Mesendoderm (in vitro differentiated cells): ENCODE data around the gene FBXL3. TPM values are rescaled to one million over a fixed set of nuclear protein-coding genes. Genes with fewer than 3 reads are reported as not detected.
A peak's percentile ranks its signal among the peaks of the same experiment; 100 is the strongest.

Source experiments
- DNase-seq: peaks from one replicate; pipeline ENCODE4 v3.0.0; 2013
- H2AK5ac ChIP-seq: 2 replicates; pipeline ENCODE4 v1.6.1; 2013; ENCODE audit warnings: low read length, inconsistent platforms
- H2BK120ac ChIP-seq: 2 replicates; pipeline ENCODE4 v1.6.1; 2013; ENCODE audit warnings: low read depth, mild to moderate bottlenecking, low read length, moderate library complexity, mixed read lengths
- H2BK15ac ChIP-seq: replicated peaks from 2 replicates; pipeline ENCODE4 v1.6.1; 2013; ENCODE audit warnings: low read depth, mild to moderate bottlenecking, moderate library complexity
- H2BK5ac ChIP-seq: 2 replicates; pipeline ENCODE4 v1.6.1; 2013; ENCODE audit warnings: low read length, inconsistent platforms
- H3K18ac ChIP-seq: 2 replicates; pipeline ENCODE4 v1.6.1; 2013; ENCODE audit warnings: mild to moderate bottlenecking, low read length, mixed read lengths
- H3K23ac ChIP-seq: one replicate; pipeline ENCODE4 v1.6.1; 2013; ENCODE audit warnings: low read length
- H3K27ac ChIP-seq: 2 replicates; pipeline ENCODE4 v1.5.1; 2013; ENCODE audit warnings: low read depth, mild to moderate bottlenecking, inconsistent platforms, low read length, moderate library complexity
- H3K27me3 ChIP-seq: 2 replicates; pipeline ENCODE4 v1.6.1; 2013; ENCODE audit warnings: low read length, control low read depth, mild to moderate bottlenecking, inconsistent platforms; ENCODE audit not compliant: insufficient read depth, poor library complexity
- H3K36me3 ChIP-seq: 2 replicates; pipeline ENCODE4 v1.6.1; 2013; ENCODE audit warnings: low read length, inconsistent platforms; ENCODE audit not compliant: control insufficient read depth, insufficient read depth
- H3K4ac ChIP-seq: one replicate; pipeline ENCODE4 v1.6.1; 2013; ENCODE audit warnings: low read depth, mild to moderate bottlenecking, low read length, moderate library complexity
- H3K4me1 ChIP-seq: 2 replicates; pipeline ENCODE4 v1.6.1; 2013; ENCODE audit warnings: low read depth, low read length, inconsistent platforms; ENCODE audit not compliant: control insufficient read depth
- H3K4me2 ChIP-seq: 2 replicates; pipeline ENCODE4 v1.6.1; 2013; ENCODE audit warnings: low read length
- H3K4me3 ChIP-seq: 2 replicates; pipeline ENCODE4 v1.5.1; 2013; ENCODE audit warnings: mild to moderate bottlenecking, low read length
- H3K56ac ChIP-seq: one replicate; pipeline ENCODE4 v1.6.1; 2013; ENCODE audit warnings: low read length
- H3K79me1 ChIP-seq: 2 replicates; pipeline ENCODE4 v1.6.1; 2013; ENCODE audit warnings: low read length, inconsistent platforms
- H3K79me2 ChIP-seq: 2 replicates; pipeline ENCODE4 v1.6.1; 2013; ENCODE audit warnings: mild to moderate bottlenecking, low read length; ENCODE audit not compliant: control insufficient read depth, insufficient read depth
- H3K9ac ChIP-seq: 2 replicates; pipeline ENCODE4 v1.6.1; 2013; ENCODE audit warnings: low read length, inconsistent platforms
- H4K5ac ChIP-seq: one replicate; pipeline ENCODE4 v1.6.1; 2013; ENCODE audit warnings: low read length
- H4K8ac ChIP-seq: one replicate; pipeline ENCODE4 v1.6.1; 2013; ENCODE audit warnings: low read depth, mild to moderate bottlenecking, control low read depth, low read length, moderate library complexity
- WGBS: extraction: QIAGEN DNeasy Blood & Tissue Kit; methylation state at CpG from one replicate; pipeline ENCODE4 v1.1.7; 2013; ENCODE audit warnings: low lambda C conversion rate, missing lambda C conversion rate; ENCODE audit not compliant: insufficient coverage; ENCODE audit errors: extremely low coverage; 5-methylcytosine and 5-hydroxymethylcytosine counted together
- polyA plus RNA-seq, 2 experiments: library from polyadenylated mRNA; stranded (reverse); fragments of 200-250 nt; gene quantifications; one replicate each; pipeline ENCODE4 v1.2.3, GENCODE V29; 2013

Gene FBXL3
- polyA plus RNA-seq (2013, experiment 1 of 2) = 11.3 TPM
- polyA plus RNA-seq (2013, experiment 2 of 2) = 12.4 TPM

GRCh38 chr13:77026861-77027621 is at the start of gene FBXL3:
Gene FBXL3, minus strand, starts transcription at chr13:77027159. Its CDS starts 5,299 bp downstream, at chr13:77021860.
- H3K36me3 ChIP-seq = no peaks in the 10 kb centered on the region
- H3K79me1 ChIP-seq = peaks cover 7% of the 10 kb centered on the region
- WGBS = no CpG with 5 or more reads among the region's 74 CpGs
- peak within 1 kb of the TSS; percentile 37 for H2BK120ac ChIP-seq
- H3K4ac ChIP-seq = peak within 1 kb of the TSS; percentile 98
- DNase-seq = peak; percentile 95
- peaks cover 34% of the 10 kb centered on the region for H3K79me2 ChIP-seq
- no peak within 1 kb of the TSS for H2BK5ac ChIP-seq
- peaks cover 8% of the 10 kb centered on the region for H3K4me1 ChIP-seq
- H3K23ac ChIP-seq = peak within 1 kb of the TSS; percentile 94
- H3K4me2 ChIP-seq = peak within 1 kb of the TSS; percentile 92
- H2BK15ac ChIP-seq = no peak within 1 kb of the TSS
- H4K8ac ChIP-seq = peak within 1 kb of the TSS; percentile 96
- peak within 1 kb of the TSS; percentile 93 for H3K9ac ChIP-seq
- peak within 1 kb of the TSS; percentile 96 for H3K56ac ChIP-seq
- H3K4me3 ChIP-seq = peak within 1 kb of the TSS; percentile 87
- peak within 1 kb of the TSS; percentile 100 for H3K27ac ChIP-seq
- peak within 1 kb of the TSS; percentile 100 for H3K18ac ChIP-seq
- H3K27me3 ChIP-seq = no peaks in the 10 kb centered on the region
- no peak within 1 kb of the TSS for H2AK5ac ChIP-seq
- no peak within 1 kb of the TSS for H4K5ac ChIP-seq

DNA sequence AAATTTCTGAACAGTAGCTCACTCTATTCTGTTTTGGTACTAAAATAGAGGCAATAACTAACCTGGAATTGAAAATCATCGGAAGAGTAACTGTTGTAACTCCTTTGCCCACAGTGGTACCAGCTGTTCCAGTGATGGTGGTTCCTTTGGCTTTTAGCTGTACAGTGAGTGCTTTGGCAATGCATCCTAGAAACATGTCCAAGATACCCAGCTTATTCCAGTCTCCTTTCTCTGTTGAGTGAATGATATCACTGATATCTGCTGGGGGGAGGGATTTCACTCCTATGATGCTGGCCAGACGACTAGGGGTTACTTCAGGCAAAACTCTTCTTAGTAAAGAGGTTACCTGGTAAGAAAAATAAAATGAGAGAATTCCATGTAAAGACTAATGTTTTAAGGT is 40.6 kb upstream of the FBXL3 start:
- H3K23ac ChIP-seq = no peak overlapping the region
- H3K79me2 ChIP-seq = no peaks in the 10 kb centered on the region
- H4K8ac ChIP-seq = no peak overlapping the region
- no peak overlapping the region for H3K27ac ChIP-seq
- H3K79me1 ChIP-seq = no peaks in the 10 kb centered on the region
- H2BK5ac ChIP-seq = no peak overlapping the region
- H3K4ac ChIP-seq = no peak overlapping the region
- no peaks in the 10 kb centered on the region for H3K4me1 ChIP-seq
- H3K18ac ChIP-seq = no peak overlapping the region
- no peak overlapping the region for H2BK15ac ChIP-seq
- H3K36me3 ChIP-seq = no peaks in the 10 kb centered on the region
- no CpG with 5 or more reads among the region's 2 CpGs for WGBS
- H3K56ac ChIP-seq = no peak overlapping the region
- DNase-seq = no peak
- no peak overlapping the region for H4K5ac ChIP-seq
- H3K9ac ChIP-seq = no peak overlapping the region
- no peak overlapping the region for H3K4me2 ChIP-seq
- no peak overlapping the region for H2BK120ac ChIP-seq
- H2AK5ac ChIP-seq = no peak overlapping the region
- no peak overlapping the region for H3K4me3 ChIP-seq
- H3K27me3 ChIP-seq = no peaks in the 10 kb centered on the region

GRCh38 chr13:77065461-77066147 is 38.6 kb upstream of the FBXL3 start:
- DNase-seq = peak; percentile 22
- no CpG with 5 or more reads among the region's 5 CpGs for WGBS
- Histone ChIP-seq H3K9ac (no peak overlapping the region), H3K36me3 (no peaks in the 10 kb centered on the region), H2BK5ac (no peak overlapping the region), H2BK15ac (no peak overlapping the region), H2AK5ac (no peak overlapping the region), H3K79me1 (no peaks in the 10 kb centered on the region), H3K56ac (no peak overlapping the region), H3K23ac (no peak overlapping the region), H4K5ac (no peak overlapping the region), H3K4me1 (no peaks in the 10 kb centered on the region), H3K18ac (no peak overlapping the region), H3K4me2 (no peak overlapping the region), H3K27ac (no peak overlapping the region), H3K4ac (no peak overlapping the region), H2BK120ac (no peak overlapping the region), H3K4me3 (no peak overlapping the region), H3K79me2 (no peaks in the 10 kb centered on the region), H4K8ac (peak overlapping the region; percentile 39), H3K27me3 (no peaks in the 10 kb centered on the region)

DNA sequence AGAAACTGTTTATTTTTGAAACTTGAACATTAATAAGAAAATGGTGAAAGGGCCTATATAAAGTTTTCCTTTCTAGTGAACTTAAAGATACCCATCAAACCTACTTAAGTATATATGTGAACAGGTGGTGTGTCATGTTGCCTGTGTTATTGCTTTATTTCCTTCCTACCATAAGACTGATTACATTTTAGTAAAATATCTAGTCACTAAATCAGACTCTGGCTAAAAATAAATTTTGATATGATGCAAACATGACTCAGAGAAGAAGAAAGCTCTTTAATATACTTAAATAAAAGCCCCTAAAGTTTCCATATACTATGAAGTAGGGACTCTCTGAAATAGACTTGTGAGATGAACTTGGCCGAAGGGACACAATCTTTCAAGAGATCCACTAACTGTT is 35.1 kb upstream of the FBXL3 start:
- Histone ChIP-seq H3K27ac (no peak overlapping the region), H2BK5ac (no peak overlapping the region), H3K56ac (no peak overlapping the region), H3K4ac (no peak overlapping the region), H3K36me3 (no peaks in the 10 kb centered on the region), H3K27me3 (no peaks in the 10 kb centered on the region), H4K5ac (no peak overlapping the region), H3K18ac (no peak overlapping the region), H3K23ac (no peak overlapping the region), H2BK15ac (no peak overlapping the region), H2BK120ac (no peak overlapping the region), H4K8ac (no peak overlapping the region), H3K79me1 (no peaks in the 10 kb centered on the region), H3K9ac (no peak overlapping the region), H3K79me2 (no peaks in the 10 kb centered on the region), H3K4me2 (no peak overlapping the region), H3K4me1 (no peaks in the 10 kb centered on the region), H2AK5ac (no peak overlapping the region), H3K4me3 (no peak overlapping the region)
- no CpG with 5 or more reads among the region's 1 CpG for WGBS
- DNase-seq = no peak

DNA sequence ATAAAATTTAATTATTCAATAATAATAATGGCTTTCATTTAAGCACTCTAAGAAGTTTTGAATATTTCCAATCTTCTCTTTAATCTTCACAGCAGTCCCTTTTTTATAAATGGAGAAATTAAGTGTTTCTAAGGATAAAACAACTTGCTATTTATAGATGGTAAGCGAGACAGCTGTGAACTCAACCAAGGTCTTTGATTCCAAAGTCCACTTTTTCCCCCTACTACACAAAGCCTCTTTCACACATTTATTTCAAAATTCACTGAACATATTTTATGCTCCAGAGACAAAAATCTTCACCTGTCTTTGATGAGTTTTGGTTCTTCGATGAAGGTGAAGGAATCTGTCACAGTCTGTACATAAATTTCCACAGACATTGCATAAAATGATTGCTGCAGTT is 34.4 kb upstream of the FBXL3 start:
- no peak overlapping the region for H3K56ac ChIP-seq
- WGBS = no CpG with 5 or more reads among the region's 2 CpGs
- H3K4ac ChIP-seq = no peak overlapping the region

More for the DNA sequence above, 34.4 kb upstream of the FBXL3 start:
- Histone ChIP-seq H3K79me2 (no peaks in the 10 kb centered on the region), H4K5ac (no peak overlapping the region), H3K27ac (no peak overlapping the region), H3K9ac (no peak overlapping the region), H2BK120ac (no peak overlapping the region), H2BK15ac (no peak overlapping the region), H3K4me1 (no peaks in the 10 kb centered on the region), H3K23ac (no peak overlapping the region), H3K4me3 (no peak overlapping the region), H3K4me2 (no peak overlapping the region), H4K8ac (no peak overlapping the region), H3K18ac (no peak overlapping the region), H2AK5ac (no peak overlapping the region), H3K27me3 (no peaks in the 10 kb centered on the region), H3K79me1 (no peaks in the 10 kb centered on the region), H3K36me3 (no peaks in the 10 kb centered on the region), H2BK5ac (no peak overlapping the region)
- no peak for DNase-seq
